Natural killer cell (primary cell): Measurements from ENCODE around the gene GPR31. TPM values are rescaled to one million over a fixed set of nuclear protein-coding genes. Genes with fewer than 3 reads are reported as not detected.

Source experiments
- ATAC-seq, 3 donors: fragments of 150-1000 bp in 2 of 3; fragments of 200-7000 bp in 1 of 3; cut with Tn5 transposase; 1 replicate in 1 of 3; 2 replicates in 2 of 3; pipeline ENCODE4 v1.10.0; 2021; ENCODE audit warnings: mild to moderate bottlenecking in 2 of 3, moderate library complexity in 2 of 3
- DNase-seq, 2 donors: peaks; one replicate each; pipeline versions ENCODE4 v3.0.0 to v3.0.0-alpha.2; 2013 to 2021; ENCODE audit warnings: mixed read lengths in 1 of 2
- H3K27ac ChIP-seq: one replicate; pipeline ENCODE4 v1.5.1; 2013; ENCODE audit warnings: mild to moderate bottlenecking, low read length
- H3K27me3 ChIP-seq: one replicate; pipeline ENCODE4 v1.6.1; 2013; ENCODE audit warnings: low read length; ENCODE audit not compliant: control insufficient read depth, insufficient read depth
- H3K36me3 ChIP-seq: one replicate; pipeline ENCODE4 v1.6.1; 2013; ENCODE audit warnings: low read length; ENCODE audit not compliant: control insufficient read depth, insufficient read depth
- H3K4me1 ChIP-seq: one replicate; pipeline ENCODE4 v1.6.1; 2013; ENCODE audit warnings: low read length; ENCODE audit not compliant: control insufficient read depth, insufficient read depth
- H3K4me3 ChIP-seq: one replicate; pipeline ENCODE4 v1.5.1; 2013; ENCODE audit warnings: low read length
- H3K9me3 ChIP-seq: one replicate; pipeline ENCODE4 v1.6.1; 2013; ENCODE audit warnings: low read length; ENCODE audit not compliant: control insufficient read depth, insufficient read depth
- H3K27ac Mint-ChIP-seq, 2 donors: one replicate each; pipeline ENCODE4 v1.8.0; 2022; ENCODE audit warnings: mild to moderate bottlenecking in 2 of 2, mixed read lengths in 2 of 2, moderate library complexity in 1 of 2
- H3K27me3 Mint-ChIP-seq, 2 donors: one replicate each; pipeline ENCODE4 v1.8.0; 2022; ENCODE audit warnings: low read depth in 2 of 2, mixed read lengths in 2 of 2
- H3K36me3 Mint-ChIP-seq: one replicate; pipeline ENCODE4 v1.8.0; 2022; ENCODE audit warnings: mixed read lengths
- H3K4me1 Mint-ChIP-seq, 2 donors: one replicate each; pipeline ENCODE4 v1.8.0; 2022; ENCODE audit warnings: mixed read lengths in 2 of 2
- H3K4me3 Mint-ChIP-seq: one replicate; pipeline ENCODE4 v1.8.0; 2022; ENCODE audit warnings: mild to moderate bottlenecking, moderate library complexity, mixed read lengths
- H3K9me3 Mint-ChIP-seq, 2 donors: one replicate each; pipeline ENCODE4 v1.8.0; 2022; ENCODE audit warnings: mixed read lengths in 2 of 2
- CTCF ChIP-seq: fragments of 200-600 bp; IDR thresholded peaks from one replicate; pipeline ENCODE4 v1.8.0; 2022; ENCODE audit warnings: antibody characterized with exemption
- WGBS: methylation state at CpG from one replicate; pipeline ENCODE4 v1.1.7; 2013; ENCODE audit warnings: missing lambda C conversion rate; ENCODE audit not compliant: insufficient coverage; 5-methylcytosine and 5-hydroxymethylcytosine counted together
- intact Hi-C: fragments of 100-400 bp; cut with micrococcal nuclease; formaldehyde crosslinking; loops from one replicate; pipeline ENCODE4 v1.14.2; 2022
- total RNA-seq, 4 donors: library from RNA; stranded (reverse); fragments of 120-200 nt in 1 of 4; gene quantifications; one replicate each; pipeline versions ENCODE4 v1.2.3 to v1.2.4, GENCODE V29; 2013 to 2022

Gene GPR31
- total RNA-seq, 3 donors from 2014 or later (not counting 1 experiment from before 2014, with no cell fraction given): 0.24 TPM; not detected in 2

- H3K4me3 ChIP-seq: no peak overlapping the region
- Mint-ChIP-seq H3K9me3 (no peaks in the 10 kb centered on the region), H3K36me3 (no peaks in the 10 kb centered on the region), H3K27ac (no peak overlapping the region), H3K4me1 (no peaks in the 10 kb centered on the region), H3K4me3 (no peak overlapping the region), H3K27me3 (peaks cover 3 to 14% of the 10 kb centered on the region in 2 donors)
- H3K36me3 ChIP-seq: no peaks in the 10 kb centered on the region
- no peaks in the 10 kb centered on the region for H3K9me3 ChIP-seq
- H3K27me3 ChIP-seq: no peaks in the 10 kb centered on the region
- intact Hi-C loops: no loop called here
- ATAC-seq (no peak), DNase-seq (no peak)
- H3K27ac ChIP-seq: peak overlapping the region; percentile 25
- TF ChIP-seq CTCF: no peak
- 64% methylated on average over 6 of the region's 7 CpGs for WGBS
- peaks cover 9% of the 10 kb centered on the region for H3K4me1 ChIP-seq
Measured at GRCh38 chr6:167151648-167152047, 6.1 kb downstream of the GPR31 start.

GRCh38 chr6:167150941-167151549 lies 6.7 kb downstream of the GPR31 start:
- no peak overlapping the region for H3K4me3 ChIP-seq
- H3K9me3 ChIP-seq: no peaks in the 10 kb centered on the region
- no peak for TF ChIP-seq CTCF
- no peak for ATAC-seq
- Mint-ChIP-seq H3K27ac (no peak overlapping the region), H3K36me3 (no peaks in the 10 kb centered on the region), H3K4me3 (no peak overlapping the region), H3K4me1 (no peaks in the 10 kb centered on the region), H3K27me3 (peaks cover 8 to 16% of the 10 kb centered on the region in 2 donors), H3K9me3 (no peaks in the 10 kb centered on the region)
- no peaks in the 10 kb centered on the region for H3K36me3 ChIP-seq
- no peak for DNase-seq
- H3K4me1 ChIP-seq: peaks cover 9% of the 10 kb centered on the region
- intact Hi-C loops: no loop called here
- WGBS: 67% methylated on average over 6 of the region's 6 CpGs
- H3K27me3 ChIP-seq: no peaks in the 10 kb centered on the region
- H3K27ac ChIP-seq: peak overlapping the region; percentile 25

- intact Hi-C loops: no loop called here
- no peak for ATAC-seq
Measured at GRCh38 chr6:167148997-167149396, 8.8 kb downstream of the GPR31 start.

More at GRCh38 chr6:167148997-167149396, 8.8 kb downstream of the GPR31 start:
- Histone ChIP-seq H3K4me3 (no peak overlapping the region), H3K4me1 (peaks cover 5% of the 10 kb centered on the region), H3K27ac (no peak overlapping the region), H3K9me3 (no peaks in the 10 kb centered on the region), H3K36me3 (no peaks in the 10 kb centered on the region), H3K27me3 (no peaks in the 10 kb centered on the region)
- H3K4me1 Mint-ChIP-seq: no peaks in the 10 kb centered on the region
- DNase-seq: no peak
- H3K27ac Mint-ChIP-seq: no peak overlapping the region
- peaks cover 21 to 36% of the 10 kb centered on the region in 2 donors for H3K27me3 Mint-ChIP-seq
- H3K4me3 Mint-ChIP-seq: no peak overlapping the region
- TF ChIP-seq CTCF: no peak
- H3K36me3 Mint-ChIP-seq: no peaks in the 10 kb centered on the region
- 90% methylated on average over 5 of the region's 5 CpGs for WGBS
- no peaks in the 10 kb centered on the region for H3K9me3 Mint-ChIP-seq
